WI38 (cell line): ENCODE measurements around the gene TSPAN8.

Source experiments
- H3K4me3 ChIP-seq: 2 replicates; pipeline ENCODE4 v1.5.1; 2011; ENCODE audit warnings: low read depth, mild to moderate bottlenecking, control low read depth, low read length
- TF ChIP-seq, protein P1 (sequence below): IDR thresholded peaks from 2 replicates; pipeline ENCODE4 v1.5.1; 2012; ENCODE audit warnings: low read depth, mild to moderate bottlenecking, control low read depth, low read length

Gene TSPAN8

DNA sequence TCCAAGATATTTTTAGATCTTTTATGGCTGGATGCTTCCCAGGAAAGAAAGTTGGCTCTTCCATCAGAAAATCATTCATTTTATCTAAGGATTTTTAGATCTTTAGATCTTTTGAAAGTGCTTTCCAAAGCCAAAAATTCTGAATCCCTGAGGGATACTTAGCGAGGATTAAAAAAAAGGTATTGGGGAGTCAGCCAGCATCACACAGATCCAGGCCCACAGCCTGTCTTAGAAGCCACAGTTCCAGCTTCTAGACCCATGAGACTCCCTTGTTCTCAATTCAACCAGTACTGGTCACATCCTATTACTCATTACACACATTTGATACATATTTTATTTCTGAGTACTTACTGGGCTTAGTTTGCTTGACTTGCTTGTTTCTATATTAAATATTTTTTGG is 49.9 kb downstream of the TSPAN8 start:
- TF ChIP-seq, protein P1, sequence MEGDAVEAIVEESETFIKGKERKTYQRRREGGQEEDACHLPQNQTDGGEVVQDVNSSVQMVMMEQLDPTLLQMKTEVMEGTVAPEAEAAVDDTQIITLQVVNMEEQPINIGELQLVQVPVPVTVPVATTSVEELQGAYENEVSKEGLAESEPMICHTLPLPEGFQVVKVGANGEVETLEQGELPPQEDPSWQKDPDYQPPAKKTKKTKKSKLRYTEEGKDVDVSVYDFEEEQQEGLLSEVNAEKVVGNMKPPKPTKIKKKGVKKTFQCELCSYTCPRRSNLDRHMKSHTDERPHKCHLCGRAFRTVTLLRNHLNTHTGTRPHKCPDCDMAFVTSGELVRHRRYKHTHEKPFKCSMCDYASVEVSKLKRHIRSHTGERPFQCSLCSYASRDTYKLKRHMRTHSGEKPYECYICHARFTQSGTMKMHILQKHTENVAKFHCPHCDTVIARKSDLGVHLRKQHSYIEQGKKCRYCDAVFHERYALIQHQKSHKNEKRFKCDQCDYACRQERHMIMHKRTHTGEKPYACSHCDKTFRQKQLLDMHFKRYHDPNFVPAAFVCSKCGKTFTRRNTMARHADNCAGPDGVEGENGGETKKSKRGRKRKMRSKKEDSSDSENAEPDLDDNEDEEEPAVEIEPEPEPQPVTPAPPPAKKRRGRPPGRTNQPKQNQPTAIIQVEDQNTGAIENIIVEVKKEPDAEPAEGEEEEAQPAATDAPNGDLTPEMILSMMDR: no peak
- H3K4me3 ChIP-seq: no peak overlapping the region

DNA sequence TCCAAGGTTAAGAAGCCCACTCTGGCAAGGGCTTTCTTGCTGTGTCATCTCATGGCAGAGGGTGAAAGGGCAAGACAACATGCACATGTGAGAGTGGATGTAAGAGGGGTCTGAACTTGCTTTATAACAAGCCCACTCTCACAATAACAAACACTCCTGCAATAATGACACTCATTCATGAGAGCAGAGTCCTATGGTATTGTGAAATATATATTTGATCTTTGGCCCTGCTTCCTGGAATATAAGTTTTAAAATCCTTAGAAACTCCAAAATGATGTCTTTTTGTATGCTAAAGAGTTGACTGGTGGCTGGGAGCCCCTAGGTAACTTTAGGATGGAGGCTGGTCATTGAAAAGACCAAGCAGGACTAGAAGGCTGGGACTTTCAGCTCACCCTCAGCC is 51.8 kb downstream of the TSPAN8 start:
- TF ChIP-seq, protein P1: no peak
- H3K4me3 ChIP-seq: no peak overlapping the region

DNA sequence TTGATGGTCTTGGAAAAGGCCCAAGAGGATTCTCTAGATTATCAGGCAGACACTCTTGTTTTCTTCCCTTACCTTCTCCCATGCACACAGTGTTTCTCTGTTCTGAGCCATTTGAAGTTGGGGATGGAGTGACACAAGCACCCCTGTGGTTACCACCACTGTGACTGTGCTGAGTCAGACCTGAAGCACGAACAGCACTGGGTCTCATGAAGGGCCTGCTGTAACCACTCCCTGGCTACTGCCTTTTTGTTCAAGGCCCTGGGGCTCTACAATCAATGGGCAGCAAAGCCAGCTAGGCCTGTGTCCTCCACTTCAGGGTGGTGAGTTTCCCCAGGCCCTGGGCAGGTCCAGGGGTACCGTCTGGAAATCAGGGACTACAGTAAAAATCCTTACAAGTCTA is 65.5 kb downstream of the TSPAN8 start:
- TF ChIP-seq, protein P1: no peak
- no peak overlapping the region for H3K4me3 ChIP-seq

DNA sequence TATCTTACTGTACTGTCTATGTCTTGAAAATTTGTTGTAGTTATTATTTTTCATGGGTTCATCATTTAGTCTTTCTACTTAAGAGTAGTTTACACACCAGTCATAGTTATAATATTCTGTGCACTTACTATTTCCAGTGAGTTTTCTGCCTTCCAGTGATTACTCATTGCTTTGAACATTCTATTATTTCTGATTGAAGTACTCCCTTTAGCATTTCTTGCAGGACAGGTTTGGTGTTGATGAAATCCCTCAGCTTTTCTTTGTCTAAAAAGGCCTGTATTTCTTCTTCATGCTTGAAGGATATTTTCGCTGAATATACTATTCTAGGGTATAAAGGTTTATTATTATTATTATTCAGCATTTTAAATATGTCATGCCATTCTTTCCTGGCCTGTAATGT is 66.8 kb downstream of the TSPAN8 start:
- no peak overlapping the region for H3K4me3 ChIP-seq
- TF ChIP-seq, protein P1: no peak

DNA sequence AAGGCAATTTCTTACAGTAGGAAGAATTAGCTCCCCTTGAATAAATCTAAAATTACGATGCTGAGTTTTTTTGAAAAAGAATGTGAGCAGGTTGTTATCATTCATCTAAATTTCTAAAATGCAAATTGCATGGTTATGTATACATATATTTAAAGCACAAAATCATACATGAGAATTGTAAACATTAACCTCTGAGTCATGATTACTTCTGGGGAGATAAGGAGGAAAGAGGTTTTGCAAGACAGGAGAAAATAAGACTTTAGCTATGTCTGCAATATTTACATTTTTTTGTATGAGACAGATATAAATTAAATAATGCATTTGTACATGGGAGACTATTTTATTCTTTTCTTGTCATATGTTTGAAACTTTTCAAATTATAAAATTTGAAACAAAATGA is 72.2 kb downstream of the TSPAN8 start:
- TF ChIP-seq, protein P1: no peak

DNA sequence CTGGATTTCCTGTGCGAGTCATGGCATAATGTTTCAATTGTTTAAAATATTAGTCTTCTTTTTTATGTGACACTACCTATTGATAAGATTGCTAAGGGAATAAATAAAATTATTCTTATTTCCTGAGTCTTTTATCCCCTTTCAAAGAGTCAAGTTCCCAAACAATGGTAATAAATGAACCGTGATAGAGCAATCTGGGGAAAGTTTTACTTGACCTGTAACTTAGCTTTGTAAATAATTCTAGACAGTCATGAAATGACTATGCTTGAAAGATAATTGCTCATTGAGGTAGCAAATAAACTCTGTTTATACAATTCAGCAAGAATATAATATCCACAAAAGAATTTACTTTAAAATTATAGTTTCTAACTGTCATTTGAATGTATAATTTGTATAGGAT is 82.1 kb downstream of the TSPAN8 start:
- H3K4me3 ChIP-seq: no peak overlapping the region
- TF ChIP-seq, protein P1: no peak

More for the DNA sequence above, 72.2 kb downstream of the TSPAN8 start:
- H3K4me3 ChIP-seq: no peak overlapping the region
